Ovary (tissue), 9 donors: ENCODE data around the gene PCDHGB3. TPM values are rescaled to one million over a fixed set of nuclear protein-coding genes. Genes with fewer than 3 reads are reported as not detected.

Experiments
- DNase-seq, 5 donors: peaks; one replicate each; pipeline ENCODE4 v3.0.0-alpha.2; 2019 to 2020
- H3K27ac ChIP-seq, 2 donors: fragments of 200-600 bp; one replicate each; pipeline versions ENCODE4 v1.5.1 to v1.8.0; 2019 to 2022
- H3K27me3 ChIP-seq: fragments of 200-600 bp; one replicate; pipeline ENCODE4 v1.8.0; 2022
- H3K36me3 ChIP-seq: fragments of 200-600 bp; sonication (generic); one replicate; pipeline ENCODE4 v1.5.1; 2019
- H3K4me1 ChIP-seq: one replicate; pipeline ENCODE4 v1.8.1; 2013; ENCODE audit warnings: mild to moderate bottlenecking, moderate library complexity; ENCODE audit not compliant: insufficient read depth
- H3K4me3 ChIP-seq: fragments of 200-600 bp; sonication (generic); one replicate; pipeline ENCODE4 v1.5.1; 2017
- H3K9me3 ChIP-seq, 2 donors: fragments of 200-600 bp in 1 of 2; sonication (generic) in 1 of 2; one replicate each; pipeline versions ENCODE4 v1.5.1 to v1.8.1; 2013 to 2019; ENCODE audit warnings: mild to moderate bottlenecking in 1 of 2, moderate library complexity in 1 of 2
- EP300 ChIP-seq: sonication (generic); formaldehyde crosslinking; IDR thresholded peaks from one replicate; pipeline ENCODE4 v1.6.1; 2017; ENCODE audit warnings: antibody characterized with exemption
- POLR2A ChIP-seq: fragments of 450-650 bp; IDR thresholded peaks from one replicate; pipeline ENCODE4 v1.6.1; 2017; ENCODE audit warnings: antibody characterized with exemption, mild to moderate bottlenecking, moderate library complexity
- WGBS, 3 donors: extraction: QIAGEN DNeasy Blood & Tissue Kit in 1 of 3; methylation state at CpG; one replicate each; pipeline versions ENCODE4 v1.1.5 to v1.1.7; 2013 to 2017; 5-methylcytosine and 5-hydroxymethylcytosine counted together
- intact Hi-C, 4 donors: fragments of 100-400 bp; cut with DNase I; formaldehyde crosslinking; loops; one replicate each; pipeline versions ENCODE4 v1.11.0 to v1.15.1; 2022 to 2023
- polyA plus RNA-seq, 2 donors: library from polyadenylated mRNA; stranded (reverse); fragments of 200-250 nt in 1 of 2; fragments of 350-450 nt in 1 of 2; fragmentation: Illumina TruSeq in 1 of 2; extraction: RNeasy Lipid Tissue Mini Kit (QIAGEN cat#74804) in 1 of 2; gene quantifications; one replicate each; pipeline ENCODE4 v1.2.3, GENCODE V29; 2013 to 2014
- total RNA-seq, 7 donors: library from RNA; depleted of rRNA in 2 of 7; stranded (reverse); fragments of >200 nt in 2 of 7; fragmentation: NEBNext Ultra II Directional in 3 of 7; extraction: Animal tissue kit (Norgen Biotek cat#: 25700) in 3 of 7; gene quantifications; one replicate each; pipeline versions ENCODE4 v1.1.0 to v1.2.4, GENCODE V29; 2016 to 2023
- TF ChIP-seq, protein P1 (sequence below), 3 donors: fragments of 450-650 bp in 2 of 3; fragments of 200-600 bp in 1 of 3; IDR thresholded peaks; one replicate each; pipeline versions ENCODE4 v1.5.1 to v1.8.0; 2016 to 2022; ENCODE audit warnings: antibody characterized with exemption in 3 of 3, mild to moderate bottlenecking in 1 of 3
- donor health status: DM: no; HTN: no; CAD: no; lungs with moderate emphysema.
- donor health status: DM: no; HTN: no; CAD: no.
- donor health status: Bipolar disorder and iron deficiency.
- donor health status: DM: yes; HTN: yes; CAD: no.
- donor health status: DM: no; HTN: no; CAD: no.
- donor health status: DM: yes; HTN: yes; CAD: no.

Gene PCDHGB3
- total and polyA plus RNA-seq, 9 donors = 1.1 to 8.6 (median 4.5) TPM

DNA sequence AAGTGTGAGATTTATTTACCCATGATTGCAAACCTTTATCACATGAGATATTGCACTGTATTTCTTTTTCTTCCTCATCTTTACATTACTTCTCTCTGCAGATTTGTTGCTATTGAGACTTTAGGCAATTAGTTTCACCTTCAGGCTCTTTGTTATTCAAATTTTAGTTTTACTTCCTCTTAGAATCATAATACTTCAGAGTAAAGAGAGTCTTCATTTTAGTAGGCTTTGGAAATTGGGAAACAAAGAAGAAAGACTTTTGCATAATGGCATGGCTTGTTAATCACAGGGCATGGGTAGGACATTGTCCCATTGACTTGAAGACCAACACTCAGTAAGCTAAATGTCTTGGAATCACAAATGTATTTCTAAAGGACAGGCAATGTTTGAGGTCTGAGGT, 7.3 kb upstream of the PCDHGB3 start:
- DNase-seq = no peak
- Histone ChIP-seq H3K27me3 (no peaks in the 10 kb centered on the region), H3K4me1 (no peaks in the 10 kb centered on the region), H3K27ac (no peak overlapping the region), H3K9me3 (peaks cover 0 to 56% of the 10 kb centered on the region in 2 donors), H3K36me3 (no peaks in the 10 kb centered on the region), H3K4me3 (no peak overlapping the region)
- intact Hi-C loops = no loop called here
- TF ChIP-seq EP300 (no peak), POLR2A (no peak)
- TF ChIP-seq, protein P1, sequence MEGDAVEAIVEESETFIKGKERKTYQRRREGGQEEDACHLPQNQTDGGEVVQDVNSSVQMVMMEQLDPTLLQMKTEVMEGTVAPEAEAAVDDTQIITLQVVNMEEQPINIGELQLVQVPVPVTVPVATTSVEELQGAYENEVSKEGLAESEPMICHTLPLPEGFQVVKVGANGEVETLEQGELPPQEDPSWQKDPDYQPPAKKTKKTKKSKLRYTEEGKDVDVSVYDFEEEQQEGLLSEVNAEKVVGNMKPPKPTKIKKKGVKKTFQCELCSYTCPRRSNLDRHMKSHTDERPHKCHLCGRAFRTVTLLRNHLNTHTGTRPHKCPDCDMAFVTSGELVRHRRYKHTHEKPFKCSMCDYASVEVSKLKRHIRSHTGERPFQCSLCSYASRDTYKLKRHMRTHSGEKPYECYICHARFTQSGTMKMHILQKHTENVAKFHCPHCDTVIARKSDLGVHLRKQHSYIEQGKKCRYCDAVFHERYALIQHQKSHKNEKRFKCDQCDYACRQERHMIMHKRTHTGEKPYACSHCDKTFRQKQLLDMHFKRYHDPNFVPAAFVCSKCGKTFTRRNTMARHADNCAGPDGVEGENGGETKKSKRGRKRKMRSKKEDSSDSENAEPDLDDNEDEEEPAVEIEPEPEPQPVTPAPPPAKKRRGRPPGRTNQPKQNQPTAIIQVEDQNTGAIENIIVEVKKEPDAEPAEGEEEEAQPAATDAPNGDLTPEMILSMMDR (IDR thresholded peaks at IDR 0.05) = no peak

DNA sequence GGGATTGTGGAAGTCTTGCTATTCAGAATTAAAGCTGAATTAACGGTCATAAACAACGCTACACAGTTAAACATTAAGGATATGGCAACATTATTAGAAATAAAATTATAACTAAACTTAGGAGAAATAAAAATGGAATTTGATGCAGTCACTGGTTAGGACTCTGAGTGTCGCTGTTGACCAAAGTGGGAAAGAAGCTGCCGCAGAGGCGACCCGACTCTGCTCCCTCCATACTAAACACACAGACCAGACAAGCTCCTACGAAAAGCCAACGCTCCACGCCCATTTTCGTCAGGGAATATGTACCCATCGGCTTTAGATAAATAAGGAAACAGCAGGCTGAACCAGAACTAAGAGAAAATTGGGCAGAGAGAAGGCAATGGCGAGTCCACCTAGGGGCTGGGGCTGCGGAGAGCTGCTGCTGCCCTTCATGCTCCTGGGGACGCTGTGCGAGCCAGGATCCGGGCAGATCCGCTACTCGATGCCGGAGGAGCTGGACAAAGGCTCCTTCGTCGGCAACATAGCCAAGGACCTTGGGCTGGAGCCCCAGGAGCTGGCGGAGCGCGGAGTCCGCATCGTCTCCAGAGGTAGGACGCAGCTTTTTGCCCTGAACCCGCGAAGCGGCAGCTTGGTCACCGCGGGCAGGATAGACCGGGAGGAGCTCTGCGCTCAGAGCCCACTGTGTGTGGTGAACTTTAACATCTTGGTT, 5.9 kb upstream of the PCDHGB3 start, which contains the start of gene PCDHGA5:
Gene PCDHGA5 (plus strand): TSS at position 211 of the 709 bp plus-strand sequence. CDS start 169 bp downstream, at position 380.
- TF ChIP-seq POLR2A (no peak), EP300 (no peak)
- TF ChIP-seq, protein P1 (IDR thresholded peaks at IDR 0.05) = no peak
- Histone ChIP-seq H3K9me3 (peaks cover 0 to 52% of the 10 kb centered on the region in 2 donors), H3K4me3 (peak within 1 kb of the TSS; percentile 17), H3K27me3 (no peaks in the 10 kb centered on the region), H3K4me1 (no peaks in the 10 kb centered on the region), H3K27ac (no peak within 1 kb of the TSS), H3K36me3 (no peaks in the 10 kb centered on the region)
- intact Hi-C loops = no loop called here
- no peak for DNase-seq
- 11 to 18% (median 16%) methylated on average over 34 of the region's 34 CpGs for WGBS, 3 donors

DNA sequence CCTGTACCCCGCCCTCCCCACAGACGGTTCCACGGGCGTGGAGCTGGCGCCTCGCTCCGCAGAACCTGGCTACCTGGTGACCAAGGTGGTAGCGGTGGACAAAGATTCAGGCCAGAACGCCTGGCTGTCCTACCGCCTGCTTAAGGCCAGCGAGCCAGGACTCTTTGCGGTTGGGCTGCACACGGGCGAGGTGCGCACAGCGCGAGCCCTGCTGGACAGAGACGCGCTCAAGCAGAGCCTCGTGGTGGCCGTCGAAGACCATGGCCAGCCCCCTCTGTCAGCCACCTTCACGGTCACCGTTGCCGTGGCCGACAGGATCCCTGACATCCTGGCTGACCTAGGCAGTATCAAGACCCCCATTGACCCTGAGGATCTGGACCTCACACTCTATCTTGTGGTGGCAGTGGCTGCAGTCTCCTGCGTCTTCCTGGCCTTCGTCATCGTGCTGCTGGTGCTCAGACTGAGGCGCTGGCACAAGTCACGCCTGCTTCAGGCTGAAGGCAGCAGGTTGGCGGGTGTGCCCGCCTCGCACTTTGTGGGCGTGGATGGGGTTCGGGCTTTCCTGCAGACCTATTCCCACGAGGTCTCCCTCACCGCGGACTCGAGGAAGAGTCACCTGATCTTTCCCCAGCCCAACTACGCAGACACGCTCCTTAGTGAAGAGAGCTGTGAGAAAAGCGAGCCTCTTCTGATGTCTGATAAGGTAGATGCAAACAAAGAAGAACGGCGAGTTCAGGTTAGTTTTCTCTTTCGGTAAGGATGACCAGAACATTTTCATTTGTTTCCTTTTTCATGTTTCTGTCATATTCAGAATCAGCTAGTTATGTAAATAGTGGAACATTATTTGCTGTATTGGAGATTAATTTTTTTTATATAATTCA, 3.8 kb upstream of the PCDHGB3 start:
- Histone ChIP-seq H3K27me3 (no peaks in the 10 kb centered on the region), H3K9me3 (peaks cover 0 to 53% of the 10 kb centered on the region in 2 donors), H3K4me1 (no peaks in the 10 kb centered on the region), H3K27ac (no peak overlapping the region), H3K36me3 (no peaks in the 10 kb centered on the region), H3K4me3 (no peak overlapping the region)
- WGBS, 3 donors = 28 to 44% (median 29%) methylated on average over 36 to 46 of the region's 46 CpGs
- intact Hi-C loops = no loop called here
- TF ChIP-seq, protein P1 (IDR thresholded peaks at IDR 0.05) = no peak
- no peak for TF ChIP-seq EP300
- TF ChIP-seq POLR2A = no peak
- no peak for DNase-seq

DNA sequence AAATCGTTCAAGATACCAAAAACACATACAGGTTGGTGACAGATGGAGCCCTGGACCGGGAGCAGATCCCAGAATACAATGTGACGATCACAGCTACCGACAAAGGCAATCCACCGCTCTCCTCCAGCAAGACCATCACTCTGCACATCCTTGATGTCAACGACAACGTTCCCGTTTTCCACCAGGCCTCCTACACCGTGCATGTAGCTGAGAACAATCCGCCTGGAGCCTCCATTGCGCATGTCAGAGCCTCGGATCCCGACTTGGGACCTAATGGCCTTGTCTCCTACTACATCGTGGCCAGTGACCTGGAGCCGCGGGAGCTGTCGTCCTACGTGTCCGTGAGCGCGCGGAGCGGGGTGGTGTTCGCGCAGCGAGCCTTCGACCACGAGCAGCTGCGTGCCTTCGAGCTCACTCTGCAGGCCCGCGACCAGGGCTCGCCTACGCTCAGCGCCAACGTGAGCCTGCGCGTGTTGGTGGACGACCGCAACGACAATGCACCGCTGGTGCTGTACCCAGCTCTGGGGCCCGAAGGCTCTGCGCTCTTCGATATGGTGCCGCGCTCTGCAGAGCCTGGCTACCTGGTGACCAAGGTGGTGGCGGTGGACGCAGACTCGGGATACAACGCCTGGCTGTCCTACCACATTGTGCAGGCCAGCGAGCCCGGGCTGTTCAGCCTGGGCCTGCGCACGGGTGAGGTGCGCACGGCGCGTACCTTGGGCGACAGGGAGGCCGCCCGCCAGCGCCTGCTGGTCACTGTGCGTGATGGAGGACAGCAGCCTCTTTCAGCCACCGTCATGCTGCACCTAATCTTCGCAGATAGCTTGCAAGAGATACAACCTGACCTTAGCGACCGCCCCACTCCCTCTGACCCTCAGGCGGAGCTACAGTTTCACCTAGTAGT, 1.8 kb downstream of the PCDHGB3 start:
- no peak overlapping the region for H3K4me3 ChIP-seq
- intact Hi-C loops = no loop called here
- H3K36me3 ChIP-seq = no peaks in the 10 kb centered on the region
- DNase-seq = no peak
- peaks cover 5 to 44% of the 10 kb centered on the region in 2 donors for H3K9me3 ChIP-seq
- no peaks in the 10 kb centered on the region for H3K27me3 ChIP-seq
- no peaks in the 10 kb centered on the region for H3K4me1 ChIP-seq
- no peak overlapping the region for H3K27ac ChIP-seq
- 28 to 40% (median 30%) methylated on average over 47 to 69 of the region's 69 CpGs for WGBS, 3 donors
- no peak for TF ChIP-seq EP300
- no peak for TF ChIP-seq POLR2A
- TF ChIP-seq, protein P1 (IDR thresholded peaks at IDR 0.05) = no peak
